H1 (cell line): Measurements from ENCODE around the gene STRN. TPM values are rescaled to one million over a fixed set of nuclear protein-coding genes. Genes with fewer than 3 reads are reported as not detected.

Experiments
- CTBP2 ChIP-seq: IDR thresholded peaks from 2 replicates; pipeline ENCODE4 v1.7.0; 2011; ENCODE audit warnings: borderline replicate concordance, mild to moderate bottlenecking, moderate library complexity, mixed read lengths, low read length; ENCODE audit not compliant: insufficient read depth, insufficient read length
- TEAD4 ChIP-seq: IDR thresholded peaks from 2 replicates; pipeline ENCODE4 v1.6.1; 2012; ENCODE audit warnings: low read depth, low read length, inconsistent platforms, mixed read lengths
- polyA plus RNA-seq, 7 experiments: library from polyadenylated mRNA; depleted of rRNA in 3 of 7; stranded (reverse) in 5 of 7; unstranded in 2 of 7; fragments of >200 nt in 5 of 7; fragments of 200-250 nt in 2 of 7; gene quantifications; 1 replicate in 5 of 7; 2 replicates in 1 of 7; 4 replicates in 1 of 7; pipeline versions ENCODE4 v1.2.1 to v1.2.3, GENCODE V29; 2011 to 2013; ENCODE audit warnings: missing spikeins in 2 of 7, mixed read lengths in 2 of 7
- total RNA-seq: library from RNA; stranded (reverse); fragmentation: NEBNext Ultra II Directional; extraction: Animal tissue kit (Norgen Biotek cat#: 25700); gene quantifications from 2 replicates; pipeline ENCODE4 v1.2.1, GENCODE V29; 2021

STRN gene
- total and polyA plus RNA-seq, 2 of the 8 experiments (the other 6 are each of a cell fraction or from before 2014, with no cell fraction given): 8.3 to 47.0 TPM

DNA sequence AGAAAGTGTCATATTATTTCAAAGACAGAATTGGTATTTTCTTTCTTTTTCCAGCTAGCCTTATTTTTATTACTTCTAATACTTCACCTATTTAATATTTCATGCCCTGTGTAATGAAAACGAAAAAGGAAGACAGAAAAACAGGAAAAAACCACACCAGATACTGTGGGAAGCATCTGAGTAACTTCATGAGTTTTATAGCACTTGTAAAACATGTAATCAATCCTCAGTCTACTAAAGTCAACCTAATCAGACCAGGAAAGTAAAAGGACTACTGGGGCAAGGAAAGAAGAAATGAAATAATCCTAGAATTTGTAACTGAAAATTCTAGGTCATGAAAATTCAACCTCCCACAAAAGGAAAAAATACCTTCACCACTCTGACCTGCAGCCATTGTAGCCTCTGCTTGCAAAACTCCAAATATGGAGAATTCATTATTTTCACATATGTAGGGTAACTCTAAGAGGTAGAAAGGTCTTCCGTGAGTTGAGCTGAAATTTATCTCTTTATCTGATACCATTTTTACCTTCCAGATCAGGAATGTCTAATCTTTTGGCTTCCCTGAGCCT lies 34.7 kb upstream of the STRN start (continued):
- TF ChIP-seq CTBP2: no peak
- no peak for TF ChIP-seq TEAD4
